Keratinocyte (primary cell): ENCODE data around the gene NR1H3. TPM values are rescaled to one million over a fixed set of nuclear protein-coding genes. Genes with fewer than 3 reads are reported as not detected.
A peak's percentile ranks its signal among the peaks of the same experiment; 100 is the strongest.

Experiments
- DNase-seq: peaks from one replicate; pipeline ENCODE4 v3.0.0-alpha.2; 2011; ENCODE audit warnings: low read depth, missing footprints, low spot score
- FAIRE-seq: peaks from 2 replicates; lab custom pipeline; 2011; peaks lifted over from hg19 to GRCh38; lab: Jason Lieb, UNC
- H2AFZ ChIP-seq: 2 replicates; pipeline ENCODE4 v1.6.0; 2012; ENCODE audit warnings: low read length, control low read depth, inconsistent platforms; ENCODE audit not compliant: control insufficient read depth
- H3K27ac ChIP-seq: 2 replicates; pipeline ENCODE4 v1.5.1; 2011; ENCODE audit warnings: low read length; ENCODE audit not compliant: control insufficient read depth, insufficient read depth
- H3K27me3 ChIP-seq: 3 replicates; pipeline ENCODE4 v1.6.0; 2011; ENCODE audit warnings: low read length; ENCODE audit not compliant: control insufficient read depth, insufficient read depth; ENCODE audit errors: extremely low read depth
- H3K36me3 ChIP-seq, 2 experiments: 2 replicates in 1 of 2; 3 replicates in 1 of 2; pipeline ENCODE4 v1.5.1; 2011; ENCODE audit warnings: low read length in 2 of 2, mild to moderate bottlenecking in 1 of 2; ENCODE audit not compliant: control insufficient read depth in 2 of 2, insufficient read depth in 2 of 2; ENCODE audit errors: extremely low read depth in 1 of 2
- H3K4me1 ChIP-seq: 3 replicates; pipeline ENCODE4 v1.5.1; 2011; ENCODE audit warnings: low read length; ENCODE audit not compliant: control insufficient read depth, insufficient read depth; ENCODE audit errors: extremely low read depth
- H3K4me2 ChIP-seq: 3 replicates; pipeline ENCODE4 v1.6.0; 2011; ENCODE audit warnings: low read depth, low read length; ENCODE audit not compliant: control insufficient read depth, insufficient read depth; ENCODE audit errors: extremely low read depth
- H3K4me3 ChIP-seq, 3 experiments: fragments of 200-600 bp in 1 of 3; sonication (generic) in 1 of 3; 2 replicates in 2 of 3; 3 replicates in 1 of 3; pipeline ENCODE4 v1.5.1; 2011 to 2016; ENCODE audit warnings: low read length in 3 of 3, mild to moderate bottlenecking in 3 of 3, control low read depth in 2 of 3, inconsistent platforms in 1 of 3, low read depth in 1 of 3, mixed read lengths in 1 of 3, mixed run types in 1 of 3, moderate library complexity in 1 of 3; ENCODE audit not compliant: control insufficient read depth in 2 of 3, insufficient read depth in 2 of 3; ENCODE audit errors: extremely low read depth in 1 of 3
- H3K79me2 ChIP-seq: 2 replicates; pipeline ENCODE4 v1.6.0; 2012; ENCODE audit warnings: low read length; ENCODE audit not compliant: control insufficient read depth, insufficient read depth
- H3K9ac ChIP-seq: 3 replicates; pipeline ENCODE4 v1.6.0; 2011; ENCODE audit warnings: low read length; ENCODE audit not compliant: control insufficient read depth, insufficient read depth; ENCODE audit errors: extremely low read depth
- H3K9me1 ChIP-seq: 3 replicates; pipeline ENCODE4 v1.6.0; 2011; ENCODE audit warnings: low read length; ENCODE audit not compliant: control insufficient read depth, insufficient read depth; ENCODE audit errors: extremely low read depth
- H3K9me3 ChIP-seq: 2 replicates; pipeline ENCODE4 v1.5.1; 2012; ENCODE audit warnings: low read depth, low read length; ENCODE audit not compliant: control insufficient read depth
- H4K20me1 ChIP-seq: 3 replicates; pipeline ENCODE4 v1.6.0; 2011; ENCODE audit warnings: low read length; ENCODE audit not compliant: control insufficient read depth, insufficient read depth; ENCODE audit errors: extremely low read depth
- CTCF ChIP-seq, 3 experiments: IDR thresholded peaks in 1 of 3; conservative IDR thresholded peaks in 1 of 3; optimal IDR thresholded peaks in 1 of 3; 2 replicates in 2 of 3; 3 replicates in 1 of 3; pipeline versions ENCODE3 to v1.5.1; 2011; ENCODE audit warnings: low read length in 3 of 3, mild to moderate bottlenecking in 3 of 3, moderate library complexity in 2 of 3, control low read depth in 1 of 3, inconsistent platforms in 1 of 3; ENCODE audit not compliant: insufficient read depth in 2 of 3; ENCODE audit errors: extremely low read depth in 1 of 3
- EZH2 ChIP-seq: IDR thresholded peaks from one replicate; pipeline ENCODE4 v1.6.1; 2012; ENCODE audit warnings: inconsistent platforms, mild to moderate bottlenecking, low read length, moderate library complexity
- dilution Hi-C: fragments of 300-500 bp; cut with MboI; formaldehyde crosslinking; loops from one replicate; pipeline ENCODE4 v1.7.0; 2020; ENCODE audit warnings: low sequenced_read_pairs; ENCODE audit not compliant: extremely low pct_ligation_motif_present
- polyA plus RNA-seq, 5 experiments: library from polyadenylated mRNA; depleted of rRNA in 3 of 5; stranded (reverse) in 3 of 5; stranded (forward) in 1 of 5; unstranded in 1 of 5; fragments of >200 nt; gene quantifications; 1 replicate in 1 of 5; 2 replicates in 3 of 5; 3 replicates in 1 of 5; pipeline versions ENCODE4 v1.2.1 to v1.2.3, GENCODE V29; 2011 to 2012; ENCODE audit warnings: missing spikeins in 2 of 5, low read depth in 1 of 5, low replicate concordance in 1 of 5

The NR1H3 gene
- polyA plus RNA-seq, 1 donor (not counting 4 experiments of a cell fraction or from before 2014, with no cell fraction given), result 9.1 TPM

GRCh38 chr11:47270331-47271271, 12.8 kb downstream of the NR1H3 start:
- H3K9me3 ChIP-seq, result no peaks in the 10 kb centered on the region
- peak overlapping the region; percentile 90 for H3K4me2 ChIP-seq
- H3K4me3 ChIP-seq, result peak overlapping the region; percentile 74 to 80 (median 74)
- H3K79me2 ChIP-seq, result peaks cover 32% of the 10 kb centered on the region
- no peak overlapping the region for H3K27ac ChIP-seq
- peaks cover 2% of the 10 kb centered on the region for H3K9me1 ChIP-seq
- H2AFZ ChIP-seq, result no peak overlapping the region
- no peak for FAIRE-seq
- dilution Hi-C loops, result no loop called here
- H3K36me3 ChIP-seq, result peaks cover 0 to 6% of the 10 kb centered on the region in 2 experiments
- DNase-seq, result no peak
- no peaks in the 10 kb centered on the region for H3K27me3 ChIP-seq
- peaks cover 20% of the 10 kb centered on the region for H3K4me1 ChIP-seq
- peak overlapping the region; percentile 82 for H3K9ac ChIP-seq
- no peaks in the 10 kb centered on the region for H4K20me1 ChIP-seq
- TF ChIP-seq CTCF (optimal IDR thresholded peaks at IDR 0.05 in 1 of 3, IDR thresholded peaks at IDR 0.05 in 1 of 3, conservative IDR thresholded peaks at IDR 0.05 in 1 of 3; ENCODE audit: extremely low read depth in 1 of 3, insufficient read depth in 2 of 3, low read length in 3 of 3) (peak; percentile 1 to 19 (median 13)), EZH2 (no peak)

GRCh38 chr11:47271328-47271727, 13.5 kb downstream of the NR1H3 start:
- Histone ChIP-seq H2AFZ (no peak overlapping the region), H3K9ac (no peak overlapping the region), H3K4me1 (peaks cover 17% of the 10 kb centered on the region), H3K36me3 (peaks cover 0 to 10% of the 10 kb centered on the region in 2 experiments), H3K27ac (no peak overlapping the region), H3K9me1 (peaks cover 2% of the 10 kb centered on the region), H3K4me2 (peak overlapping the region; percentile 90), H4K20me1 (no peaks in the 10 kb centered on the region), H3K4me3 (peak overlapping the region in 1 of 3 experiments; percentile 73), H3K27me3 (no peaks in the 10 kb centered on the region), H3K9me3 (no peaks in the 10 kb centered on the region), H3K79me2 (peaks cover 32% of the 10 kb centered on the region)
- DNase-seq (no peak), FAIRE-seq (no peak)
- no peak for TF ChIP-seq CTCF (optimal IDR thresholded peaks at IDR 0.05 in 1 of 3, IDR thresholded peaks at IDR 0.05 in 1 of 3, conservative IDR thresholded peaks at IDR 0.05 in 1 of 3; ENCODE audit: extremely low read depth in 1 of 3, insufficient read depth in 2 of 3, low read length in 3 of 3)
- TF ChIP-seq EZH2, result no peak
- dilution Hi-C loops, result no loop called here
